GM18505 (cell line): ENCODE data around the gene PFN1.
"Not testable (repeated sequence)": the region's sequence is repeated elsewhere in the genome, so short reads cannot be mapped to it uniquely, and the experiment has no call there.

Source experiments
- ATAC-seq: cut with Tn5 transposase; IDR thresholded peaks from one replicate; pipeline ENCODE4 v1.9.1; 2021; ENCODE audit not compliant: unreplicated experiment
- POLR2A ChIP-seq: IDR thresholded peaks from 4 replicates; pipeline ENCODE4 v1.6.1; 2011; ENCODE audit warnings: borderline replicate concordance; ENCODE audit not compliant: insufficient read depth, insufficient read length; ENCODE audit errors: extremely low read depth

PFN1 gene

DNA sequence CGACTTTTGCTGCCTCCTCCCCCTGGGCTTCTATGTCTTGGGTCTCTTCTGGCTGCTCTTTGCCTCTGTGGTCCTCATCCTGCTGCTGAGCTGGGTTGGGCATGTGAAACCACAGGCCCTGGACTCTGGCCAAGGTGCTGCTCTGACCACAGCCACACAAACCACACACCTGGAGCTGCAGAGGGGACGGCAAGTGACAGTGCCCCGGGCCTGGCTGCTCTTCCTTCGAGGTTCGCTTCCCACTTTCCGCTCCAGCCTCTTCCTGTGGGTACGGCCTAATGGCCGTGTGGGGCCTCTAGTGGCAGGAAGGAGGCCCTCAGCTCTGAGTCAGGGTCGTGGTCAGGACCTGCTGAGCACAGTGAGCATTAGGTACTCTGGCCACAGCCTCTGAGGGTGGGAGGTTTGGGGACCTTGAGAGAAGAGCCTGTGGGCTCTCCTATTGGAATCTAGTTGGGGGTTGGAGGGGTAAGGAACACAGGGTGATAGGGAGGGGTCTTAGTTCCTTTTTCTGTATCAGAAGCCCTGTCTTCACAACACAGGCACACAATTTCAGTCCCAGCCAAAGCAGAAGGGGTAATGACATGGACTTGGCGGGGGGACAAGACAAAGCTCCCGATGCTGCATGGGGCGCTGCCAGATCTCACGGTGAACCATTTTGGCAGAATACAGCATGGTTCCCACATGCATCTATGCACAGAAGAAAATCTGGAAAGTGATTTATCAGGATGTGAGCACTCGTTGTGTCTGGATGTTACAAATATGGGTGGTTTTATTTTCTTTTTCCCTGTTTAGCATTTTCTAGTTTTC lies 14.0 kb downstream of the PFN1 start:
- TF ChIP-seq POLR2A = no peak
- ATAC-seq = no peak

DNA sequence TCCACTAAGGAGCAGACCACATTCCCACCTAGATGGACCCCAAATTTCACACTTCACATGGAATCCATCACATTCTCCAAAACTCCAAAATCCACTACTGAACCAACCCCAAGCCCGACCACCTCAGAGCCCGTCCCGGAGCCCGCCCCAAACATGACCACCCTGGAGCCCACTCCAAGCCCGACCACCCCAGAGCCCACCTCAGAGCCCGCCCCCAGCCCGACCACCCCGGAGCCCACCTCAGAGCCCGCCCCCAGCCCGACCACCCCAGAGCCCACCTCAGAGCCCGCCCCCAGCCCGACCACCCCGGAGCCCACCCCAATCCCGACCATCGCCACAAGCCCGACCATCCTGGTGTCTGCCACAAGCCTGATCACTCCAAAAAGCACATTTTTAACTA lies 14.7 kb downstream of the PFN1 start:
- TF ChIP-seq POLR2A = no peak
- ATAC-seq = no peak

DNA sequence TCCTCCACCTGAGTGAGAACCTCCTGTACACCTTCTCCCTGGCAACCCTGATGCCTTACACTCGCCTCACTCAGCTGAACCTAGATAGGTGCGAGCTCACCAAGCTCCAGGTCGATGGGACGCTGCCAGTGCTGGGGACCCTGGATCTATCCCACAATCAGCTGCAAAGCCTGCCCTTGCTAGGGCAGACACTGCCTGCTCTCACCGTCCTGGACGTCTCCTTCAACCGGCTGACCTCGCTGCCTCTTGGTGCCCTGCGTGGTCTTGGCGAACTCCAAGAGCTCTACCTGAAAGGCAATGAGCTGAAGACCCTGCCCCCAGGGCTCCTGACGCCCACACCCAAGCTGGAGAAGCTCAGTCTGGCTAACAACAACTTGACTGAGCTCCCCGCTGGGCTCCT lies 15.6 kb downstream of the PFN1 start:
- no peak for TF ChIP-seq POLR2A

DNA sequence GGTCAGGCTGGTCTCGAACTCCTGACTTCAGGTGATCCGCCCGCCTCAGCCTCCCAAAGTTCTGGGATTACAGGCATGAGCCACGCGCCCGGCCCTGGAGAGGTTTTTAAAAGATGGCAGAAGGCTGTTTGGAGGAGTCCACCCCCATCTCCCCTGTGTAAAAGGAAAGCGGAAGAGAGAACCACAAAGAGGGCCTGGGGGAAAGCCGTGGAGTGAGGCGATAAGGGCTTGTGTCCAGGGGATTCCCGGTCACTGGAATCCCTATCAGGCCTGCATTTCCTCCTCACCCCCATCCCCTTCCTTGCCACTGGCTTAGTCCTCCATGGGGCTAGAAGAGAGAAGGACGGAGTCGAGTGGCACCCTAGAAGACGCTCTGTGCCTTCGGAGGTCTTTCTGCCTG lies 16.4 kb downstream of the PFN1 start, which contains the start of gene GP1BA:
GP1BA (plus strand) TSS at position 315 of the 400 bp plus-strand sequence. CDS start 328 bp downstream, outside the sequence.
- no peak for ATAC-seq
- peak; percentile 8 for TF ChIP-seq POLR2A

More for the DNA sequence above, 15.6 kb downstream of the PFN1 start:
- no peak for ATAC-seq

DNA sequence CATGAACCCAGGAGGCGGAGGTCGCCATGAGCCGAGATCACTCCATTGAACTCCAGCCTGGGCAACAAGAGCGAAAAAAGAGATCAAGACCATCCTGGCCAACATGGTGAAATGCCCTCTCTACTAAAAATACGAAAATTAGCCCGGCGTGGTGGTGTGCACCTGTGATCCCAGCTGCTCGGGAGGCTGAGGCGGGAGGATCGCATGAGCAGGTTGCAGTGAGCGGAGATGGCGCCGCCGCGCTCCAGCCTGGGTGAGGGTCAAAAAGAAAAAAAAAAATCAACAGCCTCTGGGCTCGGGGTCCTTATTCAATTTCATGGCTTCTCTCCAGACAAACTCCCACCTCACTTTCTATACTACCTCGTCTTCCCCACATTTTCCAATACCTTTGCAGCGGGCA lies 19.4 kb downstream of the PFN1 start:
- no peak for TF ChIP-seq POLR2A
- ATAC-seq = no peak

DNA sequence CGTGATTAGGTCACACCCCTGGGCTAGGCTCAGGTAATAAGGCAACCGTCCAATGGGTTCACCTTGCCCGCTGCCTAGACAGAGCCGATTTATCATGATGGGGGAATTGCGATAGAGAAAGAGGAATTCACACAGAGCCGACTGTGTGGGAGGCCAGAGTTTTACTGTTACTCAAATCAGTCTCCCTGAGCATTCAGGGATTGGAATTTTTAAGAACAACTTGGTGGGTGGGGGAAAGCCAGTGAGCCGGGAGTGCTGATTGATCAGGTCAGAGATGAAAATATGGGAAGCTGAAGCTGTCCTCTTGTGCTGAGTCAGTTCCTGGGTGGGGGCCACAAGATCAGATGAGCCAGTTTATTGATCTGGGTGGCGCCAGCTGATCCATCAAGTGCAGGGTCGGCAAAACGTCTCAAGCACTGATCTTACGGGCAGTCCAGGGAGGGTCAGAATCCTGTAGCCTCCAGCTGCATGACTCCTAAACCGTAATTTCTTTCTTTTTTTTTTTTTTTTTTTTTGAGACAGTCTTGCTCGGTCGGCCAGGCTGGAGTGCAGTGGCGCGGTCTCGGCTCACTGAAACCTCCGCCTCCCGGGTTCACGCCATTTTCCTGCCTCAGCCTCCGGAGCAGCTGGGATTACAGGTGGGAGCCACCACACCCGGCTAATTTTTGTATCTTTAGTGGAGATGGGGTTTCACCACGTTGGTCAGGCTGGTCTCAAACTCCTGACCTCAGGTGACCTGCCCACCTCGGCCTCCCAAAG lies 21.6 kb downstream of the PFN1 start:
- not testable (repeated sequence) for ATAC-seq

DNA sequence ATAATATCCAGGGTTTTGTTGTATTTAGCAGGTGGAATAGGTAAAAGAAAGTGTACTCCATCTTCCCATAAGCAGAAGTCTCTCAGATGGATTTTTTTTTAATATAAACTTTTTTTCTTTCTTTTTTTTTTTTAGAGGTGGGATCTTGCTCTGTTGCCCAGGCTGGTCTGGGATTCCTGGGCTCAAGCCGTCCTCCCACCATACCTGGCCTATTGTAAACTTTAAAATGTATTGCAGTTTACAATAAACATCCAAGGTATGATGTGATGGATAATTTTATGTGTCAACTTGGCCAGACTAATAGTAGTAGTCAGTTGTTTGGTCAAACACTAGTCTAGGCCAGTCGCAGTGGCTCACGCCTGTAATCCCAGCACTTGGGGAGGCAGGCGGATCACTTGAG lies 27.0 kb downstream of the PFN1 start:
- no peak for TF ChIP-seq POLR2A
- ATAC-seq = no peak

DNA sequence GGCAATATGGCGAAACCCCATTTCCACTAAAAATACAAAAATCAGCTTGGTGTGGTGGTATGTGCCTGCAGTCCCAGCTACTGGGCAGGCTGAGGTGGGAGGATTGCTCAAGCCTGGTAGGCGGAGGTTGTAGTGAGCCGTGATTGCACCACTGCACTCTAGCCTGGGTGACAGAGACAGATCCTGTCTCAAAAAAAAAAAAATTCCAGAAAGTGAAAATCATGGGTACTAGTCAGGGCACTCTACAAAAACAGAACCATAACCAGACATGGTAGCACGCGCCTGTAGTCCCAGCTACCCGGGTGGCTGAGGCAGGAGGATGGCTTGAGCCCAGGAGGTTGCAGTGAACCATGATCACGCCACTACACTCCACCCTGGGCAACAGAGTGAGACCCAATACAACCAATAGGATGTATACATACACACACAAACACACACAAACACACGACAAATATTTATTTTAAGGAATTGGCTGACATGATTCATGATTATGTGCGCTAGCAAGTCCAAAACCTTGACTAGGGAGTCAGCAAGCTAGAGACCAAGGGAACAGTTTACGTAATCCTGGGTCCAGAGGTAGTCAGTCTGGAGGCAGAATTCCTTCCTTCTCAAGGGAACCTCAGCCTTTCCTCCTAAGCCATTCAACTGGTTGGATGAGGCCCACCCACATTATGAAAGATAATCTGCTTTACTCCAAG lies 27.8 kb downstream of the PFN1 start:
- no peak for ATAC-seq
- no peak for TF ChIP-seq POLR2A

DNA sequence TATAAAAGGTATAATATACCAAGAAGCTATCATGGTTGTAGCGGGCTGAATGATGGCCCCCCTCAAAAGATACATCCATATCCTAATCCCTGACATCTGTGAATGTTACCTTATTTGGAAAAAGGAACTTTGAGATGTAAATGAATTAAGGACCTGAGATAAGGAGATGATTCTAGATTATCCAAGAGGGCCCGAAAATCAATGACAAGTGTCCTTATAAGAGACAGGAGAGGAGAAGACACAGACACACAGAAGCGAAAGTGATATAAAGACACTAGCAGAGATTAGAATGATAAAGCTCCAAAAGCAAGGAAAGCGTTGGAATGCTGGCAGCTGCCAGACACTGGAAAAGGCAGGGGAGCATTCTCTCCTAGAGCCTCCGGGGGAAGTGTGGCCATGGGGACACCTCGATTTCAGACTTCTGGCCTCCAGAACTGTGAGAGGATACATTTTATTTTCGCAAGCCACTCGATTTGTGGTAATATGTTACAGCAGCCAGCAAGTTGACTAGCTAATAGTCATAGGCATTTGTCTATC lies 28.8 kb downstream of the PFN1 start:
- ATAC-seq = no peak
- no peak for TF ChIP-seq POLR2A

DNA sequence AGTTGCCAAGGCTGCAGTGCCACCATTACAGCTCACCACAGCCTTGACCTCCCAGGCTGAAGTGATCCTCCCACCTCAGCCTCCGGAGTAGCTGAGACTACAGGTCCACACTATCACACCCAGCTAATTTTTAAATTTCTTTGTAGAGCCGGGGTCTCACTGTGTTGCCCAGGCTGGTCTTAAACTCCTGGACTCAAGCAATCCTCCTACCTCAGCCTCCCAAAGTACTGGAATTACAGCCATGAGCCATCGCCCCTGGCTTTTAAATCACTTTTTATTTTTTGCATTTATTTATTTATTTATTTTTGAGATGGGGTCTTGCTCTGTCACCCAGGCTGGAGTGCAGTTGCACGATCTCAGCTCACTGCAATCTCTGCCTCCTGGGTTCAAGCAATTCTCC lies 33.8 kb downstream of the PFN1 start:
- ATAC-seq = not testable (repeated sequence)

DNA sequence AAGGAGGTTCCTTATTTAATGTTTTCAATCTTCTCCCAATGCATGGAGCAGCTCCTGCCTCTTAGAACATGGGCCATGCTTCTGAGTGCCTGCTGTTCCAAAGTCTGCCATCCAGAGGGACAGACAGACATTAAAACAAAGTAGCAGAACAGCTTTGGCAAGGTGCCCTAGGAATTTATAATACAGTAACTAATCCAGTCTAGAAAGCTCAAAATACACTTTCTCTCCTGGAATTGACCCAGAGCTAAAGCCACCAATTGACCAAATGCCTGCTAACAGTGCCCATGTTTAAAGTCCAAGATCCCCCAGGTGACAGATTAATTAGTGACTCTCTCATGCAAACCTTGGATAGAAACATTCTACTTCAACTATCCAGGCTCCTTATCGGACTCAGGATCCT lies 34.3 kb downstream of the PFN1 start:
- ATAC-seq = no peak
- TF ChIP-seq POLR2A = no peak

DNA sequence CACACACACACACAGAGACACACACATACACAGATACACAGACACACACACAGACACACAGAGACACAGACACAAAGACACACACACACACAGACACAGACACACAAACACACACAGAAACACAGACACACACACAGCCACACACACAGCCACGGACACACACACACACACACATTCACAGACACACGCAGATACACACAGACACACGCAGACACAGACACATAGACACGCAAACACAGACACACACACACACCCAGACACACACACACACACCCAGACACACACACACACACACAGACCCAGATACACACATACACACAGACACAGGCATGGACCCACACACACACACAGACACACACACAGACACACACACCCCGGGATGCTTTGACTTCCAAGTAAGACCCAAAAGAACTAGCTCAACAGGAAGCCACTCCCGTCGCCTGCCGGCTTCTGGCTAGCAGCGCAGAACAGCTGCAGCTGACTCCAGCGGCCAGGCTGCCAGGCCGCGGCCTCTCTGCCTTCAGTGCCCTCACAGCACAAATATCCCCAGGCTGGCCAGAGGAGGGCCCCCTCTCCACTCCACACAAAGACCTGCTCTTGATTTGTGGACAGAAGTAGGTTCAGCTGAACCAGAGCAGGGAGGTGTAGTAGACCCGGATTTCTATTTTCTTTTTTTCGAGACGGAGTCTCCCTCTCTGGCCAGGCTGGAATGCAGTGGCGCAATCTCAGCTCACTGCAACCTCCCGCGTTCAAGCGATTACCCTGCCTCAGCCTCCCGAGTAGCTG lies 39.4 kb downstream of the PFN1 start:
- ATAC-seq = no peak

DNA sequence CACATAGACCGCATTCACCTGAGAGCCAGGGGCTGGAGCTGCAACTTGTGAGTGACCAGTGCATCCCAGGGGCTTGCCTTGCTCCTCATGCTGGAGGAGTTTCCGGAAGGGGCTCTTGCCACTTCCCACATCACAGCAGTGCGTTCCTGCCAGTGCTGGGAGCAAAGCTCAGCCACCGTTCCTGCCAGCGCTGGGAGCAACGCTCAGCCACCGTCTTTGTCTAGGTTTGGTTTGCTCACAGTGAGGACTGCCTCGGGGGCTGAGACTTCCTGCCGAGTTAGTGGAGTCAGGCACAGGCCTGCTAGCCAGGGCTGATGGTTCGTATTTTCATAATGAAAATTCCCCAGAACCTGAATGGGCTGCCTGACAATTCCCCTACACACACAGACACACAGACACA lies 40.0 kb downstream of the PFN1 start:
- ATAC-seq = no peak

More for the DNA sequence above, 39.4 kb downstream of the PFN1 start:
- no peak for TF ChIP-seq POLR2A

DNA sequence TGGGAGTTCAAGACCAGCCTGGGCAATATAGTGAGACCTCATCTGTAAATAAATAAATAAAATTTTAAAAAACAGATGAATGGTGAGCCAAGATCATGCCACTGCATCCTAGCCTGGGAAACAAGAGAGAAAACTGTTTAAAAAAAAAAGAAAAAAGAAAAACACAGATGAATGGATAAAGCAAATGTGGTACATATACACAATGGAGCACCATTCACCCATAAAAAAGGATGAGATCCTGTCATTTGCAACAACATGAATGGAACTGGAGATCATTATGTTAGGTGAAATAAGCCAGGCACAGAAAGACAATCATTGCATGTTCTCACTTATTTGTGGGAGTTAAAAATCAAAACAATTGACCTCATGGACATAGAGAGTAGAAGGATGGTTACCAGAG lies 41.7 kb downstream of the PFN1 start:
- not testable (repeated sequence) for ATAC-seq

More for the DNA sequence above, 40.0 kb downstream of the PFN1 start:
- TF ChIP-seq POLR2A = no peak
